Measurements from ENCODE around the gene RGS12.

Gene RGS12

DNA sequence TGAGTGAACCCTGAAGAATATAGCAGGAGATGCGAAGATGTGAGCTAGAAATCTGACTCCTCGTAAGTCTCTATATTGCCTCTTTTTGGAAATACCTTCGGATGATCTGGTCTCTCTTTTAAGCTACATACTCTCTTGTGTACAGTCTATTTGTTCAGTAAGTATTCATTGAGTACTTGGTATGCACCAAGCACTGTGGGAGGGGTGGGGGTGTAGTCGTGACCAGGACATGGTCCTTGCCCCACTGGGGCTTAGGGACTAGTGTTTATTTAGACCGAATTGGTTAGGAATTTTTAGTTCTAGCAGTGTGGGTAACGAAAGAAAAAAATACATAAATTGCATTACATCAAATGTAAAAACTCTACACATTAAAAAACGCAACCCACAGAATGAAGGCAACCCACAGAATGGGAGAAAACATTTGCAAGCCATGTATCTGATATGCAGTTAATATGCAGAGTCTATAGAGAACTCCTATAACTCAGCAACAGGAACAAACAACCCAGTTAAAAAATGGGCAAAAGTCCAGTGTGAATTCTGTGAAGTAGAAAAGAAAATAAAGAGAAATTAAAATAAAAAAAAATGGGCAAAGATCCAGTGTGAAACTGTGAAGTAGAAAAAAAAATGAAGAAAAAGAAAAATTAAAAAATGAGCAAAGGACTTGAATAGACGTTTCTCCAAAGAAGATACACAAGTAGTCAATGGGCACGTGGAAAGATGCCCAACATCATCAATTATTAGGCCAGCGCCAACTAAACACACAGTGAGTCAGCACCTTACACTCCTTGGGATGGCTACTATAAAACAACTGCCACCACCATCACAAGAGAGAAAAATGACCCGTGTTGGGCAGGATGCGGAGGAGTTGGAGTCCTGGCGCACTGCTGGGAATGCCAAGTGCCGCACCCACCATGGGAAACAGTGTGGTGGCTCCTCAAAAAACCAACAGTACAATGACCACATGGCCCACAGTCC is 43.8 kb downstream of the RGS12 start:
- no peak for FAIRE-seq

DNA sequence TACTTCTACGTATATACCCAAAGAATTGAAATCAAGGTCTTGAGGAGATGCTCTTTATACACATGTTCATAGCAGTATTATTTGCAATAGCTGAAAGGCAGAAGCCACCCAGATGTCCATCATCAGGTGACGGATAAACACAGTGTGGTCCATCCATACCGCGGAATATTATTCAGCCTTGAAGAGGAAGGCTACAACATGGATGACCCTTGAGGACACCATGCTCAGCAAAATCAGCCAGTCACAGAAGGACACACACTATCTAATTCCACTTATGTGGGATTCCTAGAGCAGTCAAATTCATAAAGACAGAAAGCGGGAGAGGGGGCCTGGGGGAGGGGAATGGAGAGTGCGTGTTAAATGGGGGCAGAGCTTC is 44.5 kb downstream of the RGS12 start:
- FAIRE-seq, result no peak

DNA sequence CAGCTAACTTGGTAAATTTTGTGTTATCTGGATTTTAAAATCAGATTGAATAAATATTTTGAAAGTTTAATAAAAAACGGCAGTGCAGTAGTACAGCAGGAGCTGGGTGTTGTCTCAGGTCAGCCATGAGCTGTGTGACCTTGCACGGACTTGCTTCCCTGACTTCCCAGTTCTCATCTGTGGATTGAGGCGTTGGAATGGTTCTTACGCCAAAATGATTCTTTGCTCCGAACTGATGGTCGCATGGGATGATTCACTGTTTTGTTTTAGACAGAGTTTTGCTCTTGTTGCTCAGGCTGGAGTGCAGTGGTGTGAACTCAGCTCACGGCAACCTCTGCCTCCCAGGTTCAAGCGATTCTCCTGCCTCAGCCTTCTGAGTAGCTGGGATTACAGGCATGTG is 45.0 kb downstream of the RGS12 start:
- FAIRE-seq, result no peak

DNA sequence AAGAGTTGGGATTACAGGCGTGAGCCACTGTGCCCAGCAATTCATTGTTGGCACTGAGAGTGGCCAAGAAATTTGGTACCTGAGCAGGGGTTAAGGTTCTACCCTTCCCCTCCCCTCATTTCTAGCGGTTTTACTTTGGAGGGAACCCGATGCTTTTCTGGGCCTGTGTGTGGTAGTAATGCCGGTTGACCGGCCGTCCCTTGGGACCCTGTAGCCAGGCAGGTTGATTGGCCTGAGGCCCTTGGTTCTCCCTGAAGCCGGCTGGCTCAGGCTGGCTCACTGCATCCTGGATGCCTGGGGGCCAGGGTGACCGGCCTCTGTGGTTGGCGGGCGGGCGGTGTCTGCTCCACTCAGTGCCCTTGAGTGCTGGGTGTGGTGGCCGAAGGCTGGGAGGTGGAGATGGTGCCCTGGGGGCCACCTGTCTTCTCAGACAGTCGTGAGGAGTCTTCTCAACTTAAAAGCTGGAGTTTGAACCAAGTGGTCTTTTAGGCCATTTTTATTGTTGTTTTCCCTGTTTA is 45.6 kb downstream of the RGS12 start:
- FAIRE-seq, result no peak

DNA sequence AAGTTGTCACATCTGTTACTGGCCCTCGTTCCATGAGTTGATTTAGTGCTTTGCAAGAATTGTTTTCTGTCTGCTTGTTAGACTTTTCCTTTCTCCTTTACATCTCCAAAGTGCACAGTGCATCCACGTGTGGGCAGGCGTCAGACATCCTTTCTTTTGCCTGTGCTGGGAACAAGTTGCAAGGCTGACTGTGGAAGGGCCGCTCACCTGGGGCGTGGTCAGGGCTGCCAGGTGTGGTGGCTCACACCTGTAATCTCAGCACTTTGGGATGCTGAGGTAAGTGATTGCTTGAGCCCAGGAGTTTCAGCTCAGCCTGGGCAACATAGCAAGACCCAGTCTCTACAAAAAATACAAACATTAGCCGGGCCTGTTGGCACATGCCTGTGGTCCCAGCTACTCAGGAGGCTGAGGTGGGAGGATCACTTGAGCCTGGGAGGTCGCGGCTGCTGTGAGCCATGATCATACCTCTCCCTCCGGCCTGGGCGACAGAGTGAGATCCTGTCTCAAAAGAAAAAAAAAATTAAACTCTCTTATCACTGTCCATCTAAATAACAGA is 46.2 kb downstream of the RGS12 start:
- no peak for FAIRE-seq

DNA sequence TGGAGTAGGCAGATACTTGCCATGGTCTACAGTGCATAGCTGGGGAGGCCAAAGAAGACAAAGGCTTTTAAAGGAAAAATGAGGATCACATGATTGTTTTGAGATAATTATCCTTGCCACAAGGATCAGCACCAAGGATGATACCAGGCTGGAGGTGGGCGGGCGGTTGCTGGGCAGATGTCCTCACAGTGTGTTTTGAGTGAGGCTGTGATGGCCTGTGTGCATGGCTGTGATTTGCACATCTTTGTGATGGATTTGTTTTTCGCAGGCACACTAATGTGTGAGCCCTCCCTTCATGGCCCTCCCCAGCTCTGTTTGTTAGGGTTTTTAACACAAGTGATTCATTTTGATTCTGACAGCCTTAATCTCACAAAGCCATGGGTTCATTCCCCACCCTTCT is 46.8 kb downstream of the RGS12 start:
- no peak for FAIRE-seq

DNA sequence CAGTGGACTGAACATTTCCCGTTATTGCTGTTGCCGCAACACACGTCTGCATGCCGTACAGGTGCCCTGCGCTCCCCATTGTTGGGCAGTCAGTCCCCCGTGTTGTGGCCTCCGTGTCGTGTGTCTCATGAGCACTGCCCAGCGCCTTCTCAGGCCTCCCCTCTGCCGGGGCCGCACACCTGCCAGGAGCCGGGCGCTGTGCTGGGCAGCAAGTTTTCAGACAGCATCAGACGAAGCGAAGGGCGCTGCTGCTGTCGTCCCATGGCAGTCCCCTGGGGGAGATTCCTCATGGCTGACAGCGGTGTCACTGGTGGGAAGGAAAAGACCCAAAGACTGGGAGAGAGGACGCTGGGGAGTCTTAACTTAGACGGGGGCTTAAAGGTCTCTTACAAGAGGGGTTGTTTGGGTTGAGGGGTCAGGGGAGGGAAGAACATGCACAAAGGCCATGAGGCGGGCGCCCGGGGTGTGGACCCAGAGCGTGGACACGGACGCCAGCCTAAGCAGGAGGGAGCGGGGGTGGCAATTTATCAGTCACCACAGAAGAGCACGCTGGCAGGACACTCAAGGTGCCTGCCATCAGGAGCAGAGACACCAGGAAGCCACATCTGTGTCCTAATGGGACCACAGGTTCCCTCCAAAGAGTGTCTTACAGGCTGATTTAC is 47.3 kb downstream of the RGS12 start:
- FAIRE-seq, result no peak

DNA sequence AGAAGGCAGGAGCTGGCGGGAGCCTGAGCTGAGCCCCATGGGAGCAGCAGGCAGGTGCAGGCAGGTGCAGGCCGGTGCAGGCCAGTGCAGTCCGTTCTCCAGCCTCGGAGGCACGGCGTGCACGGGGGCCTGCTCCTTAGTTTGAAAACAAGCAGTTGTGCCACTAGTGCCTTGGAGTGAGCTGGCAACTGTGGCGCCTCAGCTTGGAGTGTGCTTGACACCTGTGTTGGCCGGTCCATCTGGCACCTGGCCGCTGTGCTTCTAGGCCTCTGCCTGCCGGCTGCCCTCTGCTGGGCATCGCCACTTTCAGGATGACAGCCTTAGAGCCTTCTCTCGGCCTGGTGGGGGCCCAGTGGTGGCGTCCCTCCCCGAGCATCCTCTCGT is 47.9 kb downstream of the RGS12 start:
- FAIRE-seq, result no peak

DNA sequence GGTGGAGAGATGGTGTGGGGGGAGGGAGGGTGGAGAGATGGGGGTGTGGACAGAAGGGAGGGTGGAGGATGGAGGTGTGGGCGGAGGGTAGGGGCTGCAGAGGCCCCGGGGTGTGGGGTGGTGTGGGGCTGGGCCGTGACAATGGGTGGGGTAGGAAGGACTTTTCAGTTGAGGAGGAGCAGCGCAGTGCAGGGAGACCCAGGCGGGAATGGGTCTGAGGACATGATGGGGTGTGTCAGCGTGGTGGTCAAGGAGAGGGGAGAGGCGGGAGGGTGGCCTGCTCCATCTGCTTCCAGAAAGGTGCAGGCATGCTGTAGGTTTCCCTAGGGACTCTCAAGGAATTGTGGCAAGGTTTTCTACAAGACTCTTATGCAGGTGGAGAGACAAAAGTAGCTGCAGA is 48.9 kb downstream of the RGS12 start:
- FAIRE-seq, result no peak

DNA sequence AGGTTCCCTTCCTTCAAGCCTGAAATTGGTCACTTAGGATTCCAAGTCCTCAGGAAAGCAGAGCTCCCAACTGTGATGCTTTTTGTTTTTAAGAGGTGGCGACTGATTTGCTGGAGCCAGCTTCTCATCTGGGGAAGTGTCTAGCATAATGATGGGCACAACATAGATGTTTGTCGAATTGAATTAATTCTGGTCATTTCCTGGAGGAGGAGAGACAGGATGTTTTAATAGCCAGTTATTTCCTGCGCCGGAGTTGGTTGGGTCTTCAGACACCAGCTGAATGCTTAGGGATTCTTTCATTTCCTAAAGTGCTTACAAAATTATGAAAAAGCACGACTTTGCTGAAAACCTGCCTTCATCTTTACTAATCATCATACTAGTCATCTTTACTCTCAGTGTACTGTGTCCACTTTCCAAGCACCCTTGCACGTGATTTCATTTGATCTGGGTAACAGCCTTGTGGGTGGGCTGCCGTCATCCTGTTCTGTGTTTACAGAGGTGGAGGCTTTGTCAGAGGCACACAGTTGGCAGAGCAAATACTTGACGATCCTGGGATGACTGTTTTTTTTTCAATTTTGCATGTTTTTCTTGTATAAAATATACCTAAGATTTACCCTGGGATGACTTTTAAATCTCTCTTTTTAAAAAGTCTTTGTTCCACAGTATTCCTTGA is 49.5 kb downstream of the RGS12 start:
- no peak for FAIRE-seq
